Stimulated activated CD8-positive, alpha-beta memory T cell treated with anti-CD3 and anti-CD28 coated beads, Interleukin-12 subunit alpha, Interleukin-12 subunit beta, amount 100 ng/mL, for 1 hour (primary cell): ENCODE results near the gene SLX4IP.

Experiments
- DNase-seq: peaks from one replicate; pipeline ENCODE4 v3.0.0-alpha.2; 2020; ENCODE audit warnings: low read depth

Gene SLX4IP

DNA sequence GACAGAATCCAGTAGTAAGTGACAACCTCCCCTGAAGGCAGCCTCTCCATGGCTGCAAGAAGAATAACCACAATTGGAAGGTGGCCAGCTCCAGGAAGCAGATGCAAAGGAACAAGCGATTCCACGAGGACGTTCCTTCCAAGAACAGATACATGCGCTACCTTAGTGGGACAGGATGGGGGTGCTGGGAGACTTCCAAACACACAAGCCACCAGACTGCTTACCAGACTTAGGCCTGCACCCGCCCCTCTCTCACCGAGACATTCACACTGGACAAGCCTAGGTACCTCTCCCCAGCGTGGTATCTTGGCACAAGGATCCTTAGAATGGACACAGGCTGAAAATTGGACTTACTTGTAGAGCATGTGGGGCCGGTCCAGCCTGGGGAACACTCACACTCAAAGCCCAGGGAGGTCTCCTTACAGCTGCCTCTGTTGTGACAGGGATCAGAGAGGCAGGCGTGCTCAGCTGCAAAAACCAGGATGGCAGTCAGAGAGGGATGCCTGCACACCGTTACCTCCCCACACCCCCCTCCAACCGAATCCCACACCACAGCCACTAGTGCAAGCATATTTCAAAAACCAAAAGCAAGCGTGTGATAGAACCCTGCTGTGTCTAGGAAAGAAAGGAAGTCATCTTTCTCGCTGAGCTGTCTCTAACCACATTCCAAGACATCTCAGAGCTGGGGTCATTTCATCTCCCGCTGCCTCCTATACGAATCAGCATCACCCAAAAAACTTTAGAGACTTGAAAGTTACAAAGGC is 216.3 kb downstream of the SLX4IP start:
- no peak for DNase-seq

DNA sequence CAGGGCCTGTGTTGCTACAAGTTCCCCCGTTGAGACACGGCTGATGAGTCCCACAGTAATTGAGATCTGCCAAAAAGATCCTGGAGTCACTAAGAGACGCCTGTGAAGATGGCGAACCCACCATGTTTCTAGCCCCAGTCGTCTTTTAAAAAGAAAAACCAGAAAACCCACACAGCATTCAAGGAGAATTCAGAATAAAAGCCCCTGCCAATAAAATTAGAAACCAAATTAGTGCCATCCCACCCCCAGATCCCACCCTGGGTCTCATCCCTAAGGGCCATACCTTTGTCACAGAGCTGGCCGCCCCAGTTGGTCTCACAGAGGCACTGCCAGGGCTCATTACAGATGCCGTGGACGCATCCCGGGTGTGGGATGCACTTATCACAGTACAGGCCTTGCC is 217.1 kb downstream of the SLX4IP start:
- DNase-seq, result no peak

DNA sequence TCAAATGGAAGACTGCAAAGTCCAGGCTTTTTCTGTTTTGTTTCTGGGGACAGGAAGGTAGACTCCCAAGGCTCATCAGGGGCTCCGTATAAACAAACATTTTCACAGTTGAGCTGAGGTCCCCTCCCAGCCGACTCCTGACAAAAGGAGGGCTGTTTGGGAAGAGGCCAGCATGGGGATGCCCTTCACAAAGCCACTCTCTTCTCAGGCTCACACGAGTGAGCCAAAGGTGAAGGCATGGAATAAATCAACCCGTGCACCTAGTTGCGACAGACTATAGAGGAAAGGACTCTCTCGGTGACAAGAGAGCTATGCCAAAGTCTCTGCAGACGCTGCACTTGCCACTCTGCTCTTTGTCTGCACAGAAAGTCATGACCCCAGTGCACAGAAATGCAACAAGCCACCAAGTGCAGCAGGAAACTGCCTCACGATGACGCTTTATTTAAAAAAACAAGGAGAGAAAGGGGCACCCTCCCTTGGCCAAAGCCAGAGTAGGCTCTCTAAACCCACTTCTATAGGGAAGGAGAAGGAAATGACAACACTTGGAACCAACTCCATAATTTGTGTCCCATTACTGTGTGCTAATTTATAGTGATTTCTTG is 217.7 kb downstream of the SLX4IP start:
- DNase-seq, result no peak

DNA sequence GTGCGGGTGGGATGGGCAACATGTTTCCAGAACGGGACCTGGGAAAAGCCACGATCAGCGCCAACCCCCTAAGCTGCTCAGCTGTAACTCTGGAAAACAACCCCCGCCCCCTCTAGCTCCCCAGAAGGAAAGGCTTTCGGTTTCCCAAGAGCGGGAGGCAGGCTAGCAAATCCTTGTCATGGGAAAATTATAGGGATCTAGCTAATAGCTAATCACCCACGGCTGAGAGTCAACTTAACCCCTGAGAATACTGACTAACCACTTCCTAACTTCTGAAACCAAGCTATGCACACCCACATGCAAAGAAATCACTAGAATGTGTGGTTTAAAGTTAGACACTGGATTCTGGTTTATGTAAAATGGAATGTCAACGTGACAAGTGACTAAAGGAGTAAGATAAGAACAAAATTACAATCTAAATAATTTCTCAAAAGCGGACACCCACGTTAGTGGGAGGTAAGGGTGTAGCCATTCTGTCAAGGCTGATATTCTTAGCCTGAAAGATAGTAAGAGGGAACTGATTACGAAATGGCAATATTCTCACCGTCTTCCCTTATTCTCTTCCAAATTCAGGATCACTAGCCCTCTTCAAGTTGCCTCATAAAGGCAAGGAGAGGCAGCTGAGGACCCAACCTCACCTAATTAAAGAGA is 218.6 kb downstream of the SLX4IP start:
- DNase-seq, result no peak

DNA sequence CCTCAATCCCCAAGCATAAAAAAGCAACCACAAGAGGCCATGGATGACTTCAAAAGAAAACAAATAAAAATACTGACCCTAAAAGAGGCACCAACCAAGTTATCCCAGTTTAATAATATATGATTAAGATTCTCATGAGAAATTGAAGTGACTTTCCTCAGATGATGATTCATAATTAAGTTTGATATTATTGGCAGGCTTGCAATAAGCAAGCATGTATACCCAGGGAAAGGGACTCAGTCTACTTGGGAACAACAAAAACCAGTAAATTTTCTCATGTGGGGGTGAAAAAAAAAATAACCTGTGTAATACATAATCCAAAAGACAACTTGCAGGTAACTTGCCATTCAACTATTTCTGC is 219.1 kb downstream of the SLX4IP start:
- DNase-seq, result no peak

DNA sequence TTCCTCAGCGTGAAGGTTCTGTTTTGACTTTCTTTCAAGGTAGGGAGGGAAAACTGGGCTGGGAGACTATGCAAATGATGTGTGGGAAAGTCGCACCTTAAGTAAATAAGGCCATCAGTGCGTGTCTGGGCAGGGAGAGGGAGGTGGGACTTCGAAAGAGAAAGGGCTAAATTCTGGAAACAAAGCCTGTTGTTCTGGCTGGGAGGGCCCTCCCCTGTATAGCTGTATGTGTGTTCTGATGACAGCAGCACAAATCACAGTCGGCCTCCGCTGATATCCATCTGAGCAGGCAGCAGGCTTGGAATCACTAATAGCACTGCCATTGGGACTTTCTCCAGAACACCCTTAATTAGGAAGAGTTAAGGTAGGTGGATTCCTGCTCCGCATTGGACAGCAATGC is 219.5 kb downstream of the SLX4IP start:
- no peak for DNase-seq

DNA sequence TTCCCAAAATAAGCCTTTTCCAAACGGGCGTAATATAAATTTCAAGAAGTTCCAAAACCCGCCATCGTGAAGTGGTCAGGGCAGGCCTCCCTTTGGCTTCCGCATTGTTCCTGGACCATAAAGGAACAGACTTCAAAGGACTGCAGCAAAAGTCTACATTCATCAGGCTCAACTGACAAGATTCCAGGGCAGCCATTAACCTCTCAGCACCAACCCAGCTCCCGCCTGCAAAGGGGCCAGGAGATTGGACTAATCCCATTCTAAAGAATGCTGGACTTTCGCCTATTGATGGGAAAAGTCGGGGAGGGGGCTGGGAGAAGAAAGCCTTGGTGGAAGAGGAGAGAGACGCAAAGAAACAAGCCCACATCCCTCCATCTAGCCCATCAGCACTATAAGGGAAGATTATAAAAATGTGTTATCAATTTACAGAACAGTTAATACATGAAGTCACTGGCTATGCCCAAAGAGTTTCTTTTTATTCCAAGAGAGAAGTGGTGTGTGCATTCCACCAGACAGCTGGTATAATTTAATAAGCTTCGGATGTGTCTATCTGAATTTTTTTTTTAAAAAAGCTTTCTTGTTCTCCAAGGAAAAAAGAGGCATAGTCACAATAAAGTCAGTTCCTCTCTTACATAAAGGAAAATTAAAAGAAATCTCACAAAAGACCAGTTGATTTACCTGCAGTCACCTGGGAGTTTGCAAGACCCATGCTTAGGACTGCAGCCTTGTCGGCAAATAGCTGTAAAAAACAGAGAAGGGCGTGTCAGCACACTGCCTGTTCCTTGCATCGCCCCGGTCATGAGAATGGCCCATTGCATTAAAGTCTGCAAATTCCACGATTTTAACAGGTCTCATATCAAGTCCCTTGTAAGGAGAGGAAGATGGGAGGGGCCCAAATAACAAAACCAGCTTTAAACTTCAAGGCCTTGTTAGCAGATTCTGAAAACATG is 220.9 kb downstream of the SLX4IP start:
- DNase-seq, result no peak

DNA sequence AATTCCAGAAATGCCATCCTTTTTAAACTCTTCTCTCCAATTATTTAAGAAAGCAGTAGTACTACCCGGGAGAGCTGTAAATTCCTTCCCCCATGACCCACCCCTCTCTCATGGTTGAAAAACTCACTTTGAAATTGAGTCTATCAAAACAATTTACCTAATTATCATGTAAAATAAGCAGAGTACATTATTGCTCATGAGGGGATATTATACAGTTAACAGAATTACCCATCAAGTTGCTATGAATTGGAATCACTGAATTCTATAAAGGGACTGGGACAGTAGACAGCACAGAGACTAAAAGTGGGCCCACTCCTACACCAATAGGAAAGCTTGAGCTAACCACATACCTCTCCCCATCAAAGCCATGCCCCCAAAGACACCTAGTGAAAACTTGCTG is 222.3 kb downstream of the SLX4IP start:
- no peak for DNase-seq

DNA sequence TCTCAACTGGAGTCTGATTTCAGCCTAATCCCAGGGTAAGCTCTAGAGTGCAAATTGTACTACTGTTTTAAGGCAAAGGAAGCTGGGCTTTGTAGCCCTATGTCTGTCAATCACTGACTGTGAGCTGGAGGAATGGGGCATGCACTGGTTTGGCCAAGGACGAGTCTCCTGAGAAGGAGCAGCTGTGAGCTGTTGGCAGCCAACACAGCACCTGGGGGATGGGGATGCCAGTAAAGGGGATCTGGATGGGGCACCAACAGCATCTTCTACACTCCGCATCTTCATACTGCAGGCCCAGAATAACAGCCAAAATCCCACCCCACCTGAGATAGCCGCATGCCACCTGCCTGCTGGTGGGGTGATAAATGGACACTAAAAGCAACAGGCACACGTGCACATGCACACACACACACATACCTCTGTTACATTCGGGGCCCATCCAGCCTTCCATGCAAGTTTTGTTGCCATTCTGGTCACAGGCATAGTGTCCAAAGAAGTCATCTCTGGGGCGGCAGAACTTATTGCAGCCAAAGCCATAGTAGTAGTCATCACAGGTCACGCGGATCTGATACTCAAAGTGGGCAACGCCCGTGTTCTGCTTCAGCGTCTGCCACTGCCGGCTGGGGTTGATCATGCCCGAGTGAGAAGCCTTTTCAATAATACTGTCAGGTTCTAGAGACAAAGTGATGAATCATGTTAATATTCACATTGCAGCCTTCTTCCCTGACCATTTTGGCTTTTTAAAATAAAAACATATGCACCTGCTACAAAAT is 223.1 kb downstream of the SLX4IP start:
- no peak for DNase-seq

DNA sequence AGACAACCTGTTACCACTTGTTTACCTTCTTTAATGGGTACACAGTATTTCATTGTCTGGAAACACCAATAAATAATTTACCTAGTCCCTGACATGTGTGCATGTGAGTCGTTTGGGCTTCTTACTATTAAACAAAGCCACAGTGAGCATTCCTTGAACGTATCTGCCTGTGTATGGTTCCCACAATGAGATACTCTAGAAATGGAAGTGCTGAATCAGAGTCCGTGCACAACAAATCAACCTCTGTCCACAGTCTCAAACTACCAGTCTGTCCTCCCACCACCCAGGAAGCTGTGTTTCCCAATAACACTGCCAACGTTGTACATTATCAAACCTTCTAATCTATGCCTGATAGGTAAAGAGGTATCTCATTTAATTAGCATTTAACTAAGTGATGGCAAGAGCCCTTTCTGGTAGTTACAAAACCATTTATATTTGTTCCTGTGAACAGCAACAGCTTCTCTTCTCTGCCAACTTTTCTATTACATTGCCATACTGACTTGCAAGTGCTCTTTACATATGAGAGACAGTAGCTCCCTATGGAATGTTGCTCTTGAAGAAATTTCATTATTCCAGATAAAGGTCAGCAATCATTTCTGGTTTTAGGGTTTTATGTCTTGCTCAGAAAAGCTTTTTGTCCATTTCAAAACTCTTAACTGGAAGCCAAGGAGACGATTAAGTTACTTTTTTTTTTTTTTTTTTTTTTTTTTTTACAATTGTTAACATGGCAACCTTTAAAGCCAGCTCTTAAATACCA is 223.9 kb downstream of the SLX4IP start:
- no peak for DNase-seq

DNA sequence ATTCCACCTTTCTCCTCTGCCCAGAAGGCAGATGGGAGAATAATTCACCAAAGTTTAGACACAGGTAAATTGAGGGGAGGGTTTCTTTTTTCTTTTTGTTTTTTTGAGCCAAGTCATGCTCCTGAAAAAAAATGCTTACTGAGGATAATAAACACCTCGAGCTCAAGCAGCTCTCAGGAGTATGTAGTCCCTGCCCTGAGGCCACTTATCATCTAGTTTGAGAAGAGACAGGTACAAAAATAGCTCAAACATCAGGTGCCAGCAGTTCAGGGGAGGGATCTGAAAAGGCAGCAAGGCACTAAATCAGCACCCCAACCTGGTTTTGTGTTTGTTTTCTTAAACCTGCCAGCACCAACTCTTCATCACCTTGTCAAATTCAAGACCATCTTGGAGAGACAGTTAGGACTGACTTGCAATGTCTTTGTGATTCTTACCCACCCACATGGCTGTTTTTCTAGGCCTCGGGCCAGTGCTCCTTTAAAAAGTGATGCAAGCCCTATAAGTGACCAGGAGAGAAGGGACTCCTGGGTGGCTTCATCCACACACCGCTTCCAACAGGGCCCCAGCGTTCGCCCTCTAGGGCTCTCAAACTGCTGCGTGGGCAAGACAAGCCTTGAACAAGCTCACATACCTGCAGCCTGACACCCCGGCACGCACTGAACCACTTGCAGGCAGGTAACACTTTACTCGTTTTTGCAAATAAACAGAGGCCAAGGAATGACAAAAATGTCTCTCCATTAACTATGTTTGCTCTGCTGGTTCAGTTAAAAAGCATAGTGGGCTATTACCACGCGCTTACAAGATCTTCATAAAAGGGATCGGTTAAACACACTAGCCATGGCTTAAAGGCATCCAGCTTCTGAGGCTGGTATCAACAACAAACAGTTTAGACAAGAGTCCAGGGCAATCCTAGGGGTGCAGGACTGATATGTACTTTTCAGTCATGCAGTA is 224.8 kb downstream of the SLX4IP start:
- no peak for DNase-seq

DNA sequence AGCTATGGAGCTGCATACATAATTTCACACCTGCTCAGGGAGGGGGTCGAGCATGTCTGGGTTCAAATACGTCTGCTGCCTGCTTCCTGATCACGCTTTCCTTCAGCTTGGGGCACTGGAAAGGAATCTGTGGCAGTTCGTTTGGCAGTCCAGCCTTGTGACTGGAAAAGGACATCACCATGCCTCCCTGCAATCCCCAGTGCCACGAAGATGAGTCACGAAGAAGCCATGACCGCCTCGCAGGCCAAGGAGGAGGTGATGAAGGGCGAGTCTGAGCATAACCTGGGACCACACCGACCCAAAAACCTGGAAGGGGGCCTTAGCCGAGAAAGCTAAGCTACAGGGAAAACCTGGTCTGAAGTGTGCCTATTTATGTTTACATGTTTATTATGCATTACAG is 225.6 kb downstream of the SLX4IP start:
- DNase-seq, result no peak

DNA sequence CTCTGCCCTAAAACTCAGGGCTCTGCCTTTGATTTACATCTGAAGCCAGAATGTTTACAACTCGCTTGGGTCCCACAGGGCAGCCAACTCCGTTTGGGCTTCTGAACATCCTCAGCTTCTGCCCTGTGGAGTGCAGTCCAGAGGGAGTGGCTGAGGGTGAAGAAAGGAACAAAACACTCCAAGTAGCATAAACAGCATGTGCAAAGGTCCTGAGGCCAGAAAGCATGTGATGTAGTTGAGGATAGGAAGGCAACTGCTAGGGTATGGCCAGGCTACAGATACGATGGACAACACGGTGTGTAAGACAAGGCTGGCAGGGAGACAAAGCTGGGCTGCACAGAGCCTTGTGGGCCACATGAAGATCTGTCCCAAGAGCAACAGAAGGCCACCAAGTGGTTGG is 226.2 kb downstream of the SLX4IP start:
- no peak for DNase-seq

DNA sequence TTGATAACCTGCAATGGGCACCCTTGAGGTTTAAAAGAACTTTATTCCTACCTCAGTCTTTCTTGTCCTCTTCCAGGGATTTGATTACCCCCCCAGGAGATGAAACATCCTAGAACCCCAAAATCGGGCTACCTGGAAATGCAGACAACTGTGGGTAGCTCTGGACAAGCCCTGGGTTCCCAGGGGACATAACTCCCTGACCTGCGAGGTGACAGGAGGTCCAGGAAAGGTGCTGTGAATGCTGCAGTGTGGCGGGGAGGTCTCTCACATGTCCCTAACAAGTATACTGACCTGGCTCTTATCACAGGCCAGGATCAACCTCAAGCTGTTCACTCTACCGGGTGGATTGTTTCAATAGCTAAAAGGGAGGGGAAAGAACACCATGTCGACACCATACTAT is 227.0 kb downstream of the SLX4IP start:
- no peak for DNase-seq

DNA sequence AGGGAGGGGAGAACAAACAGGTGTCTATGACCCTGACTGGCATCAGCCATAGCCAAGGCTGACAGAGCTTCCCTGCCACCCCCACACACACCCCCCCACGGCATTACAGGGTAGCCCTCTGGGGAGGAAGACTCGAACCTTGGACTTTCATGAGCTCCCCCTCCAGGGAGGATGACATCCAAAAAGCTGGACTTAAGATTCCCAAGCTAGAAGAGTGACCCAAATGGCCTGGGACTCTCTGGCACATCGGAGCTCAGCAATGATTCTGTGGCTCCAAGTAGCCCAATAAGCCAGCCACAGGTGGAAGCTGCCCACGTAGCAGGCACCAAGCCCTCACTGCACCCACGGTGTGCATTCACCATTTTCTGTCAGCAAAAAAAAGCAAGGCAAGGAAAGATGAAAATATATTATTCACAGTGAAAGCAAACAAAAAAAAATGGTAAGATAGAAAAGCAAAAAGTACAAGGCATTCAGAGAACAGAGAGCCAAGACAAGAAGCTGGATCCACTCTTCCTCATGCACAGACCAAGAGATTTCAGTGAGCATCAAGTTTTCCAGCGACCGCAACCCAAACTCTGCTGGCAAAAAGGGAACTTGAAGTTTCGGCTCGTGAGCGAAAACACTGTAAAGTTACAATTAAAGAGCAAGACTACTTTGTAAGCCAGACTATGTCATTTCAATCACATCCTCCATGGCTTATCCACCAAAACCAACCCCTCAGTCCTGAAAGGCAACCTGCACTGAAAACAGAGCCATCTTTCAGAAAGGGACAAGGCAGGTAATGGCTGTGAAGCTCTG is 227.8 kb downstream of the SLX4IP start:
- DNase-seq, result no peak

DNA sequence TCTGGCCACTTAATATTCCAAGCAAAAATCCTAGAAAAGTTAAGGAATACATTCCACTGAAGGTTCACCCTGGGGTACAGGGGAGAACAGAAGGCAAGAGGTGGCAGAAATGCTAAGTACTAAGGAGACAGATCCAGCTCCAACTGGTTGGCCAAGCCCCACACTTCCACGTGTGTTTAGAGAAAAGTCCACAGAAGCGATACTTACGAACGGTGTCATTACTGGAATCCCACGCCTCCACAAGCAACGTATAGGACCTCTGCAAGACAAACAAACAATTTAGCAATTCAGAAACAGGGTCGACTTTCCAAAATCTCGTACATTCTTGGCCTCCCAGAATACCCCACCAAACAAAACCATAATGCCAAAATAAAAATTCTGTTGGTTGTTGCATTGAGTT is 228.7 kb downstream of the SLX4IP start:
- no peak for DNase-seq

DNA sequence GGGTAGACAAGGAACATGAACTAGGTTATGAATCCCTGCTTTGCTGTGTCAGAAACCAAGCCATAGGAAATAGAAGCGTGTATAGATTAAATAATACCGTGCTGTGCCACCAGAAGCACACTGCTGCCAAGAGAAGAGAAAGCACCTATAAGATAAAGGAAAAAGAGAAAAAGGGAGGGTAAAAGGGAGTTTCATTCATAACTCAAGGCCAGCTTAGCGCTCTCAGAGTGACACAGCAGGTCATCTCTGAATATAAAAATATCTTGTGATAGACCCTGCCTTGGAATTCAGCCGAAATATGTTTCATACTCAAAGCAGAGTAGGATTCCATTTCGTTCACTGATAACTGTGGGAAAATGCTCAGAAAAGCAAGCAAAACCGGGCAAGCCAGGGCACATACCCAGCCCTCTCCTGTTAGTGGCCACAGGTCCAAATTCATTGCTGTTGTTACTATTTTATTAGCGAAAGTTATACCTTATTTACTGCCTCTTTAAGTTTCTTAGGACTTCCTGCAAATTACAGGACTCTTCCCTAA is 230.0 kb downstream of the SLX4IP start:
- DNase-seq, result no peak

DNA sequence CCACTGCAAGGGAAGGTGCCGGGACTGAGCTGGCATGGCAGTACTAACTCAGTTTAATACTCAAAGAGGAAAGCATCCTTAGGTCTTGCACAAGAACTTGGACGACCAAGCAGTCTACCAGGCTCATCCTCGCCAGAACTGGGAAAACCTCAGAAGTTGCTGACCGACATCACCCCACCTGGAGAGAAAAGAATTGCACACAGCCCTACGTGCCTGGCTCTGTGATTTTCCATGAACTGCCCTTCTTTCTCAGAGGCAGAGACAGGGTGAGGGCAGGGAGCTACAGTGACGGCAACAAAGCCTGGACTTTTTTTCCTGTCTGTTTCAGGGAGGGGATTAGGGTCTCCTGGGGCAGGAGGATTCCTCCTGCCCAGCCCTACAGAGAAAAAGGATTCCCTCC is 230.7 kb downstream of the SLX4IP start:
- no peak for DNase-seq
